Karpas-422 (cell line): ENCODE measurements around the gene SMYD3. TPM values are rescaled to one million over a fixed set of nuclear protein-coding genes. Genes with fewer than 3 reads are reported as not detected.
"Not testable (repeated sequence)": the region's sequence is repeated elsewhere in the genome, so short reads cannot be mapped to it uniquely, and the experiment has no call there.

Experiments
- DNase-seq: peaks from one replicate; pipeline ENCODE4 v3.0.0-alpha.2; 2015
- H2AFZ ChIP-seq: fragments of 200-600 bp; sonication (generic); 2 replicates; pipeline ENCODE4 v1.6.1; 2014; ENCODE audit warnings: antibody characterized with exemption, low read length, mixed read lengths
- H3K27ac ChIP-seq: fragments of 200-600 bp; sonication (generic); 2 replicates; pipeline ENCODE4 v1.5.1; 2014; ENCODE audit warnings: mild to moderate bottlenecking, low read length, moderate library complexity
- H3K27me3 ChIP-seq: fragments of 200-600 bp; sonication (generic); 2 replicates; pipeline ENCODE4 v1.6.1; 2014; ENCODE audit warnings: low read length, mixed read lengths
- H3K36me3 ChIP-seq: fragments of 200-600 bp; sonication (generic); 2 replicates; pipeline ENCODE4 v1.6.1; 2014; ENCODE audit warnings: low read length, mixed read lengths; ENCODE audit not compliant: insufficient read depth
- H3K4me1 ChIP-seq: fragments of 200-600 bp; sonication (generic); 2 replicates; pipeline ENCODE4 v1.6.1; 2014; ENCODE audit warnings: mild to moderate bottlenecking, low read length, mixed read lengths
- H3K4me2 ChIP-seq: fragments of 200-600 bp; sonication (generic); 2 replicates; pipeline ENCODE4 v1.6.1; 2014; ENCODE audit warnings: low read length, low read depth, mild to moderate bottlenecking; ENCODE audit not compliant: poor library complexity, severe bottlenecking
- H3K4me3 ChIP-seq: fragments of 200-600 bp; sonication (generic); 2 replicates; pipeline ENCODE4 v1.5.1; 2014; ENCODE audit warnings: mild to moderate bottlenecking, antibody characterized with exemption, low read length, mixed read lengths
- H3K79me2 ChIP-seq: fragments of 200-600 bp; sonication (generic); 2 replicates; pipeline ENCODE4 v1.6.1; 2014; ENCODE audit warnings: mild to moderate bottlenecking, low read length, mixed read lengths
- H3K9ac ChIP-seq: fragments of 200-600 bp; sonication (generic); 2 replicates; pipeline ENCODE4 v1.6.0; 2014; ENCODE audit warnings: low read length
- H3K9me2 ChIP-seq: fragments of 200-600 bp; sonication (generic), shearing (Covaris generic); replicated peaks from 2 replicates; pipeline ENCODE4 v1.6.0; 2014; ENCODE audit warnings: mild to moderate bottlenecking, low read length, moderate library complexity; ENCODE audit not compliant: insufficient read depth
- H3K9me3 ChIP-seq: fragments of 300-700, 200-600 bp; sonication (generic); 2 replicates; pipeline ENCODE4 v1.6.1; 2014; ENCODE audit warnings: low read length, mixed read lengths
- H4K20me1 ChIP-seq: fragments of 200-600 bp; sonication (generic); 2 replicates; pipeline ENCODE4 v1.6.1; 2014; ENCODE audit warnings: mild to moderate bottlenecking, antibody characterized with exemption, low read length, low read depth; ENCODE audit not compliant: insufficient read depth
- total RNA-seq: library from RNA; depleted of rRNA; stranded (reverse); fragments of >200 nt; shearing (Covaris generic); gene quantifications from 2 replicates; pipeline ENCODE4 v1.2.3, GENCODE V29; 2014; ENCODE audit warnings: low replicate concordance

SMYD3 gene
- total RNA-seq, 1 experiment from 2014 or later = 67.1 TPM

GRCh38 chr1:246072456-246072955 lies 434.6 kb downstream of the SMYD3 start:
- no peak overlapping the region for H2AFZ ChIP-seq
- DNase-seq = no peak
- H3K79me2 ChIP-seq = no peaks in the 10 kb centered on the region
- no peaks in the 10 kb centered on the region for H4K20me1 ChIP-seq
- H3K4me2 ChIP-seq = no peak overlapping the region
- H3K27ac ChIP-seq = no peak overlapping the region
- no peaks in the 10 kb centered on the region for H3K9me2 ChIP-seq
- no peak overlapping the region for H3K4me3 ChIP-seq
- no peaks in the 10 kb centered on the region for H3K36me3 ChIP-seq
- H3K9ac ChIP-seq = no peak overlapping the region
- H3K9me3 ChIP-seq = no peaks in the 10 kb centered on the region
- H3K27me3 ChIP-seq = no peaks in the 10 kb centered on the region
- H3K4me1 ChIP-seq = no peaks in the 10 kb centered on the region

- H4K20me1 ChIP-seq, H3K4me3 ChIP-seq, H3K27ac ChIP-seq, H2AFZ ChIP-seq, H3K4me1 ChIP-seq, H3K27me3 ChIP-seq, H3K9me3 ChIP-seq, H3K36me3 ChIP-seq, H3K79me2 ChIP-seq, H3K9ac ChIP-seq, H3K9me2 ChIP-seq, H3K4me2 ChIP-seq, DNase-seq: not testable (repeated sequence)
These were observed 435.1 kb downstream of the SMYD3 start for GRCh38 chr1:246071981-246072380.

DNA sequence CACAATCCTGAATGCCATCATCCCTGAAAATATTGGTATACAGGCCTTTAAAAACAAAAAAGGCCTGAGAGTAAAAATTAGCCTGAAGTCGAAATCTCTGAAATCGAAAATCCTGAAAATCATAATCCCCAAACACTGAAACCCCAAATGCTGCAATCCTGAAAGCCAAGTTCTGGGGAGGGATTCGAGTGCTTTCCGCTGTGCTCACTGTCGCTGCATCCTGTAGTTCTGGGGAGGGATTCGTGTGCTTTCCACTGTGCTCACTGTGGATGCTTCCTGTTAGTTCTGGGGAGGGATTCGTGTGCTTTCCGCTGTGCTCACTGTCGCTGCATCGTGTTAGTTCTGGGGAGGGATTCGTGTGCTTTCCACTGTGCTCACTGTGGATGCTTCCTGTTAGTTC lies 435.5 kb downstream of the SMYD3 start:
- not testable (repeated sequence) for H3K4me2 ChIP-seq, H3K9me2 ChIP-seq

DNA sequence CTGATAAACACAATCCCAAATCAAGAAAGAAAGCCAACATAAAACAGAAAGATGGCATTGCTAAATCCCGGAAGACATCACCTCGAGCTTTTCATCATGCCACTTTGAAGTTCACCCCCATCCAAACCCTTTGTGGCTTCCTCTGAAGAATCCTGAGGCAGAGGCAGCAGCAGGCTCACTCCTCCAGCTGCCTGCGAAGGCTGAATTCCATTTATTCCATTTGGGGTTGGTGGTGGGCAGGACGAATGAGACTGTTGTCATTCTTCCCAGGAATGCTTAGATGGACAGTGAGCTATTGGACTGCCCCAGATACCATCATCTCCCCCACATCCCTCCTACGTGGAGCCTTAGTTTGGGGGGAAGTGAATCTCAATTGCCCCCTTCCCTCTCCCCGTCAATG lies 437.5 kb downstream of the SMYD3 start:
- no peak for DNase-seq
- H3K9ac ChIP-seq = no peak overlapping the region
- H3K4me3 ChIP-seq = no peak overlapping the region
- no peaks in the 10 kb centered on the region for H3K9me3 ChIP-seq
- H3K27ac ChIP-seq = no peak overlapping the region
- no peaks in the 10 kb centered on the region for H3K9me2 ChIP-seq
- no peak overlapping the region for H2AFZ ChIP-seq
- no peaks in the 10 kb centered on the region for H3K4me1 ChIP-seq
- no peaks in the 10 kb centered on the region for H3K36me3 ChIP-seq
- H3K27me3 ChIP-seq = no peaks in the 10 kb centered on the region
- no peaks in the 10 kb centered on the region for H4K20me1 ChIP-seq
- no peaks in the 10 kb centered on the region for H3K79me2 ChIP-seq
- H3K4me2 ChIP-seq = no peak overlapping the region

More for the DNA sequence above, 435.5 kb downstream of the SMYD3 start:
- DNase-seq, H3K4me1 ChIP-seq, H3K27ac ChIP-seq, H3K79me2 ChIP-seq, H3K36me3 ChIP-seq, H3K9ac ChIP-seq, H3K9me3 ChIP-seq, H3K27me3 ChIP-seq, H4K20me1 ChIP-seq, H2AFZ ChIP-seq, H3K4me3 ChIP-seq: not testable (repeated sequence)

DNA sequence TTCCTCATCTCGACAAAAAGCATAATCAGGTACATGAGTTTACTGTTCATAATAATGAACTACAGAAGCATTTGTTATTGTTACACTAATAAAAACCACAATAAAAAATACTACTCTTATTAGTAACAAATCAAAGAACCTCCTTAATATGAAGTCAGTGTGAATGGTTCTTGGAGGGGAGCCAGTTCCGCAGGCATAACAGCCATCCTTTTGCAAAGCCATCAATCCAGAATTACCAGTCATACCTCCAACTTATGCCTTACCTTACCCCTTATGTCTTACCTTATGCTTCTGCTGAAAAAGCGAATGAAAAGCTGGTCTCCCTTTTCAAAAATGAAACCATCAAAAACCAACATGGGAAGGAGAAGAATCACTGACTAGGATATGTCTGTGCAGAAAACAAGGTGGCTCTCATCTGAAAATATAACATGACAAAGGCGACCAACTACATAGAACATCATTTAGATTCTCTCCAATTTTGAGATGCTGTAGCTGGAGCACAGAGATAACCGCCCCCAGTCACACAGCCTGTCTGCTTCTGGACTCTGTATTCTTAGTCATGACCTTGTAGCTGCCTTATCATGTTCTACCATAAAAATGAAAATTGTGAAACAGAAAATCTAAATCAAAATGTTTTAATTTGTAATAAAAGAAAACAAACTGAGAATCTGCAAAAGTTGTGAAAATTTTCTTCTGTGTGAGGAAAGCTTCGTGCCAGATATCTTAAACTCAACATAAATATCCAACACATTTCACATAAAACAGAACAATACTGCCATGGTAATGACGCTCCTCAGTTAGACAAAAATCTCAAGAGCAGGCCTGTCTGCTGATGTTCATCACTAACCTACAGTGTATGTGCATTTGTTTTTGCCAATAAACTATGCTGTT lies 438.2 kb downstream of the SMYD3 start:
- Histone ChIP-seq H3K9me2 (no peaks in the 10 kb centered on the region), H3K9ac (no peak overlapping the region), H3K4me3 (no peak overlapping the region), H4K20me1 (no peaks in the 10 kb centered on the region), H3K27ac (no peak overlapping the region), H3K27me3 (no peaks in the 10 kb centered on the region), H3K79me2 (no peaks in the 10 kb centered on the region), H3K9me3 (no peaks in the 10 kb centered on the region), H3K4me2 (no peak overlapping the region), H3K4me1 (no peaks in the 10 kb centered on the region), H3K36me3 (no peaks in the 10 kb centered on the region), H2AFZ (no peak overlapping the region)
- no peak for DNase-seq

- Histone ChIP-seq H3K9me3 (no peaks in the 10 kb centered on the region), H3K9me2 (no peaks in the 10 kb centered on the region), H4K20me1 (no peaks in the 10 kb centered on the region), H3K4me1 (no peaks in the 10 kb centered on the region), H3K4me3 (no peak overlapping the region), H2AFZ (no peak overlapping the region), H3K4me2 (no peak overlapping the region), H3K9ac (no peak overlapping the region), H3K27me3 (no peaks in the 10 kb centered on the region), H3K79me2 (no peaks in the 10 kb centered on the region), H3K36me3 (no peaks in the 10 kb centered on the region), H3K27ac (no peak overlapping the region)
- DNase-seq = no peak
These were observed 438.9 kb downstream of the SMYD3 start for GRCh38 chr1:246068217-246068512.

- no peaks in the 10 kb centered on the region for H4K20me1 ChIP-seq
- no peak overlapping the region for H2AFZ ChIP-seq
- no peaks in the 10 kb centered on the region for H3K79me2 ChIP-seq
- H3K9me2 ChIP-seq = no peaks in the 10 kb centered on the region
- H3K27me3 ChIP-seq = no peaks in the 10 kb centered on the region
- DNase-seq = no peak
- no peak overlapping the region for H3K9ac ChIP-seq
- H3K4me3 ChIP-seq = no peak overlapping the region
- H3K4me2 ChIP-seq = no peak overlapping the region
- no peaks in the 10 kb centered on the region for H3K4me1 ChIP-seq
- H3K9me3 ChIP-seq = no peaks in the 10 kb centered on the region
- no peak overlapping the region for H3K27ac ChIP-seq
- no peaks in the 10 kb centered on the region for H3K36me3 ChIP-seq
These were observed 439.5 kb downstream of the SMYD3 start for GRCh38 chr1:246067432-246068216.

DNA sequence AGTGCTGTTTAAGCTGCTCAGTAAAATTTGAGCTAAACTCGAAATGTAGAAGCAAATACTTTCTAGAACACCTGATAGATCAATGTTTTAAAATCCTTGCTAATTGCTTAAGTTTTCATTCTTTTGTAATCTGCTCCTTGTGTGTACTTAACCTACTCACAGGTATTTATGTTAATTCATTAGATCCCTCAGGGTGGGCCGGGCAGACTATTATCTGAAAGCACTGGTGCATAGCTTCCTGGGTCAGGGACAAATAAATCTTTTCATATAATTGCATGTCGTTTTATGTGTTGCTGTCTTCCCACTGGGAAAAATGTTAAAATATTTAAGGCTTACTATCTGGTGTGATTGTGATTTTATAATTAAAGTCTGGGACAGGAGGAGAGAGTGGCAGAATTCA lies 440.5 kb downstream of the SMYD3 start:
- no peaks in the 10 kb centered on the region for H3K4me1 ChIP-seq
- no peaks in the 10 kb centered on the region for H4K20me1 ChIP-seq
- H3K9me3 ChIP-seq = no peaks in the 10 kb centered on the region
- no peak for DNase-seq
- H3K27me3 ChIP-seq = no peaks in the 10 kb centered on the region
- H3K9me2 ChIP-seq = no peaks in the 10 kb centered on the region
- H3K9ac ChIP-seq = no peak overlapping the region
- no peak overlapping the region for H3K4me2 ChIP-seq
- no peak overlapping the region for H2AFZ ChIP-seq
- no peak overlapping the region for H3K4me3 ChIP-seq
- no peaks in the 10 kb centered on the region for H3K36me3 ChIP-seq
- no peaks in the 10 kb centered on the region for H3K79me2 ChIP-seq
- no peak overlapping the region for H3K27ac ChIP-seq
